Activated naive CD8-positive, alpha-beta T cell treated with anti-CD3 and anti-CD28 coated beads, Interleukin-2, amount 50 U/mL, for 24 hours (primary cell): Measurements from ENCODE around the gene KIF2C.

Experiments
- ATAC-seq: fragments of 150-1000 bp; cut with Tn5 transposase; one replicate; pipeline ENCODE4 v1.10.0; 2021
- DNase-seq: peaks from one replicate; pipeline ENCODE4 v3.0.0; 2021
- H3K27ac Mint-ChIP-seq: one replicate; pipeline ENCODE4 v1.8.0; 2021; ENCODE audit warnings: mild to moderate bottlenecking, mixed read lengths
- H3K27me3 Mint-ChIP-seq: one replicate; pipeline ENCODE4 v1.8.0; 2021; ENCODE audit warnings: mixed read lengths
- H3K36me3 Mint-ChIP-seq: one replicate; pipeline ENCODE4 v1.8.0; 2021; ENCODE audit warnings: low read depth, mixed read lengths
- H3K4me1 Mint-ChIP-seq: one replicate; pipeline ENCODE4 v1.8.0; 2021; ENCODE audit warnings: mixed read lengths
- H3K4me3 Mint-ChIP-seq: one replicate; pipeline ENCODE4 v1.8.0; 2021; ENCODE audit warnings: mild to moderate bottlenecking, moderate library complexity, mixed read lengths
- H3K9me3 Mint-ChIP-seq: one replicate; pipeline ENCODE4 v1.8.0; 2021; ENCODE audit warnings: mixed read lengths

The KIF2C gene

GRCh38 chr1:44707959-44708831 lies 31.4 kb upstream of the KIF2C start:
- Mint-ChIP-seq H3K36me3 (no peaks in the 10 kb centered on the region), H3K27me3 (no peaks in the 10 kb centered on the region), H3K4me1 (peaks cover 18% of the 10 kb centered on the region), H3K4me3 (peak overlapping the region; percentile 69), H3K9me3 (no peaks in the 10 kb centered on the region), H3K27ac (peak overlapping the region; percentile 86)
- peak; percentile 61 for ATAC-seq
- peak; percentile 41 for DNase-seq

GRCh38 chr1:44713321-44713781 lies 26.3 kb upstream of the KIF2C start:
- Mint-ChIP-seq H3K27me3 (no peaks in the 10 kb centered on the region), H3K4me3 (no peak overlapping the region), H3K36me3 (no peaks in the 10 kb centered on the region), H3K9me3 (no peaks in the 10 kb centered on the region), H3K4me1 (peaks cover 43% of the 10 kb centered on the region), H3K27ac (no peak overlapping the region)
- DNase-seq (no peak), ATAC-seq (no peak)

GRCh38 chr1:44714532-44714931 lies 25.1 kb upstream of the KIF2C start:
- H3K4me3 Mint-ChIP-seq, result no peak overlapping the region

GRCh38 chr1:44714944-44715571 lies 24.6 kb upstream of the KIF2C start:
- Mint-ChIP-seq H3K4me3 (no peak overlapping the region), H3K27me3 (no peaks in the 10 kb centered on the region), H3K27ac (no peak overlapping the region), H3K4me1 (peaks cover 49% of the 10 kb centered on the region), H3K36me3 (no peaks in the 10 kb centered on the region), H3K9me3 (no peaks in the 10 kb centered on the region)
- DNase-seq (peak; percentile 66), ATAC-seq (peak; percentile 76)

More at GRCh38 chr1:44714532-44714931, 25.1 kb upstream of the KIF2C start:
- ATAC-seq, result no peak
- Mint-ChIP-seq H3K27ac (no peak overlapping the region), H3K9me3 (no peaks in the 10 kb centered on the region), H3K36me3 (no peaks in the 10 kb centered on the region), H3K27me3 (no peaks in the 10 kb centered on the region), H3K4me1 (peaks cover 46% of the 10 kb centered on the region)
- no peak for DNase-seq

- no peaks in the 10 kb centered on the region for H3K27me3 Mint-ChIP-seq
- no peak overlapping the region for H3K27ac Mint-ChIP-seq
- DNase-seq (no peak), ATAC-seq (no peak)
- H3K4me3 Mint-ChIP-seq, result no peak overlapping the region
- no peaks in the 10 kb centered on the region for H3K36me3 Mint-ChIP-seq
- H3K9me3 Mint-ChIP-seq, result no peaks in the 10 kb centered on the region
- peaks cover 69% of the 10 kb centered on the region for H3K4me1 Mint-ChIP-seq
Observed at GRCh38 chr1:44717156-44717555, 22.5 kb upstream of the KIF2C start.

DNA sequence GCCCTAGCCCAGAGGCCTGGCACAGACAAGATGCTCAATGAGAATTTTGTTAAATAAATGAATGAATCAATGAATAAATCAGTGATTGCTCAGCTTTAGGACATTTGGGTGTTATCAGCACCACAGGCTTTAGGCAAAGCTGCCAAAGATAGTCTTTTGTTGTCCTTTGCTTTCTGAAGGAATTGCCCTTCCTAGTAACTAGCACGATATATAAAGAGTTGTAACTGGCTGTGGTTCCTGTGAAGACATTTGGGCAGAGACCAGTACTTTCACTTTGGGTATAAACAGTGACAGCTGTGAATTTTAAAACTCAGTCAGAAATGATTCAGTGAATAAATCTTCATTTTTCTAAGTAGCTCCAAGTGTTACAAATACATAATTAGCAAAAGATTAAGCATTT lies 22.0 kb upstream of the KIF2C start:
- no peak for DNase-seq
- Mint-ChIP-seq H3K4me1 (peaks cover 72% of the 10 kb centered on the region), H3K9me3 (no peaks in the 10 kb centered on the region), H3K27me3 (no peaks in the 10 kb centered on the region), H3K27ac (no peak overlapping the region), H3K36me3 (no peaks in the 10 kb centered on the region), H3K4me3 (no peak overlapping the region)
- no peak for ATAC-seq

GRCh38 chr1:44718091-44718490 lies 21.5 kb upstream of the KIF2C start:
- peaks cover 76% of the 10 kb centered on the region for H3K4me1 Mint-ChIP-seq

GRCh38 chr1:44719318-44719717 lies 20.3 kb upstream of the KIF2C start:
- no peak for DNase-seq

More at GRCh38 chr1:44718091-44718490, 21.5 kb upstream of the KIF2C start:
- Mint-ChIP-seq H3K27me3 (no peaks in the 10 kb centered on the region), H3K36me3 (no peaks in the 10 kb centered on the region), H3K4me3 (no peak overlapping the region), H3K27ac (no peak overlapping the region), H3K9me3 (no peaks in the 10 kb centered on the region)
- DNase-seq (no peak), ATAC-seq (no peak)

DNA sequence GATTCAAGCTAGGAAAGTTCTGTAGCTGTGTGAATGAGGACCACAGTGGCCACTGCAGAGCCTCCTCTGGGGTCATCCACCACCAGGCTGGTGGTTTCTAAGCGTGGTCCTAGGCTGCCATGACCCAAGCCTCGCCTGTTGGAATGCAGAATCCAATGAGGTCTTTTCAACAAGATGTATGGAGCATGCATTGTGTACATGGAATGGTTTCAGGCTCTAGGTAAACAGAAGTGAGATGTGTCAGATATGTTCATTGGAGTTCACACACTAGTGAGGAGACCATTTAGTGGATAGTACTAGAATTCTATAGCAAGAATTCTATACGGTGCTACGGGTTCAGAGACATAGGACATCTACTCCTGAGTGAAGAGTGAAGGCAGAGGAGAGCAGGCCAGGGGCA lies 19.4 kb upstream of the KIF2C start:
- Mint-ChIP-seq H3K27me3 (no peaks in the 10 kb centered on the region), H3K9me3 (no peaks in the 10 kb centered on the region), H3K27ac (peak overlapping the region; percentile 100), H3K36me3 (peaks cover 4% of the 10 kb centered on the region), H3K4me3 (no peak overlapping the region), H3K4me1 (peaks cover 84% of the 10 kb centered on the region)
- DNase-seq (no peak), ATAC-seq (no peak)

More at GRCh38 chr1:44719318-44719717, 20.3 kb upstream of the KIF2C start:
- Mint-ChIP-seq H3K9me3 (no peaks in the 10 kb centered on the region), H3K4me3 (no peak overlapping the region), H3K27ac (no peak overlapping the region), H3K4me1 (peaks cover 86% of the 10 kb centered on the region), H3K36me3 (no peaks in the 10 kb centered on the region), H3K27me3 (no peaks in the 10 kb centered on the region)
- no peak for ATAC-seq

DNA sequence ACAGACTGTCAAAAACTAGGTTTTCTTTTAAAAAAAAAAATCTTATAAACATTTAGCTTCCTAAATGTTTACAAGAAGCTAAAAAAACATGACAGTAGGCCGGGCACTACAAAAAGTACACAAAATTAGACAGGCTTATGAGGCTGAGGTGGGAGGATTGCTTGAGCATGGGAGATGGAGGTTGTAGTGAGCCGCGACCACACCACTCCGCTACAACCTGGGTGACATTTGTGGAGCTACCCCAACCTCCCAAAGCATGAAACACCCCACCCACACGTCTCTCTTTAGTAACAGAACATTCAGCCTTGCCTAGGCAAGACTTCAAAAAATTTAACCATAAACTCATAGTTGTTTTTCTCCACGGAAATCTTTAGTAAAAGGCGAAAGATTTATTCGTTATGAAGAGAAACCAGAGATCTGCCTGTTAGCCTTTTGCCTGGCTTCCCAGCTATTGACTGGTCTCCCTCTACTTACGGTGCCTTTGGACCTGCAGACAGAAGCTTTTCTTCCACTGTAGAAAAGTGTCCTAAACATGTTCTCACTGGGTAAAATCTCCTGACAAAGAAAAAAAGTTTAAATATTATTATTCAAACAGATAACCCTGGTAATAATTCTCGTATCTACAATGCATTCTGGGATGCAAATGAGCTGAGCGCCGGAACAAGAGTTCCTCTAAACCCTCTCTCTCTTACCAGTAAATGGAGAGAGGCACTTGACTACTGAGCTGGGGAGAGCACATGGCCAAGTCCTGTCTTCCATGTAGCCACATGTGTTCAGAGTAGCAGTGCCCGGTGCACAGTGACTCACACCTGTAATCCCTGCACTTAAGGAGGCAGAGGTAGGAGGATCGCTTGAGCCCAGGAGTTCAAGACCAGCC lies 17.9 kb upstream of the KIF2C start:
- peaks cover 4% of the 10 kb centered on the region for H3K36me3 Mint-ChIP-seq
- H3K9me3 Mint-ChIP-seq, result no peaks in the 10 kb centered on the region
- peak; percentile 84 for DNase-seq
- H3K27ac Mint-ChIP-seq, result peak overlapping the region; percentile 100
- H3K4me3 Mint-ChIP-seq, result peak overlapping the region; percentile 56
- H3K27me3 Mint-ChIP-seq, result no peaks in the 10 kb centered on the region
- ATAC-seq, result peak; percentile 91
- peaks cover 81% of the 10 kb centered on the region for H3K4me1 Mint-ChIP-seq

GRCh38 chr1:44723064-44723463 lies 16.6 kb upstream of the KIF2C start:
- H3K27ac Mint-ChIP-seq, result peak overlapping the region; percentile 100
- DNase-seq (peak; percentile 44), ATAC-seq (no peak)
- no peaks in the 10 kb centered on the region for H3K9me3 Mint-ChIP-seq
- H3K4me3 Mint-ChIP-seq, result peak overlapping the region; percentile 76
- peaks cover 4% of the 10 kb centered on the region for H3K36me3 Mint-ChIP-seq
- peaks cover 78% of the 10 kb centered on the region for H3K4me1 Mint-ChIP-seq
- no peaks in the 10 kb centered on the region for H3K27me3 Mint-ChIP-seq

DNA sequence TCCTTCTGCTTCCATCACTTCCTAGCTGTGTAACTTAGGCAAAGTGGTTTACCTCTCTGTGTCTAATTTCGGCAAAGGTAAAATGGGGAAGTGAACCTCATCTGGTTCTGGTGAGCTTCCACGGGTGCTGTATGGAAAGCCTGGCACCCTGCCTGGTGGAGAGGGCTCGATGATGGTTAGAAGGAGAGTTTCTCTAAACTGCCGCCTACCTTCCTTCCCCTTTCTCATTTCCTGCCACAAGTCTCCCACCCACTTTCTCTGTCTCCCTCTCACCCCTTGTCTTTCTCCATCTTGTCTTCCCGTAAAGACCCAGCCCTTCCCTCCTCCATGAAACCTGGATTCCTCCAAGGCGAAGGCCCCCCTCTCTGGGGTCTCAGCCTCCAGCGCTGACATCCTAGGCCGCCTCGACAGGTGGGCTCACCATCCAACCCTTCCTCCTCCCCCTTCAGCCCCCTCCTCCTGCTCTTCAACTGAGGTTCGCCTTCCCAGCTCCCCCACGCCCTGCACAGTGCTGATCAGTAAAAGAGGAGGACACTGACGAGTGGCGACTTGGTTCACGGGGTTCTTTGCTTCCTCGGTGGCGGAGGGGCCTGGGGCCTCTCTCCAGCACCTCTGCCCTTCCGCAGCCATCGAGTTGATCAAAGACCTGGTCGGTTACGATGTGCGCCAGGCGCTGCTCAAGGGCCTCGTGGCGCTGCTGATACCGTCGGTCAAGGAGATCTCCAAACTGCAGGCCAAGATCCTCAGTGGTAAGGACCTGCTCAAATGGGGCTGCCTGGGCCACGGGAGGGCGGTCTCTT lies 15.9 kb upstream of the KIF2C start:
- Mint-ChIP-seq H3K9me3 (no peaks in the 10 kb centered on the region), H3K4me1 (peaks cover 73% of the 10 kb centered on the region), H3K36me3 (peaks cover 4% of the 10 kb centered on the region), H3K27ac (peak overlapping the region; percentile 100), H3K4me3 (peak overlapping the region; percentile 76), H3K27me3 (no peaks in the 10 kb centered on the region)
- peak; percentile 64 for DNase-seq
- peak; percentile 9 for ATAC-seq

GRCh38 chr1:44724296-44724954 lies 15.2 kb upstream of the KIF2C start:
- Mint-ChIP-seq H3K4me1 (peaks cover 72% of the 10 kb centered on the region), H3K4me3 (peak overlapping the region; percentile 76), H3K27me3 (no peaks in the 10 kb centered on the region), H3K27ac (peak overlapping the region; percentile 69), H3K36me3 (peaks cover 4% of the 10 kb centered on the region), H3K9me3 (no peaks in the 10 kb centered on the region)
- ATAC-seq (no peak), DNase-seq (no peak)
